GM18502 (cell line): ENCODE results near the gene FGD4.

Experiments used
- ATAC-seq: cut with Tn5 transposase; IDR thresholded peaks from one replicate; pipeline ENCODE4 v1.9.1; 2021; ENCODE audit warnings: mild to moderate bottlenecking; ENCODE audit not compliant: unreplicated experiment, poor library complexity

The FGD4 gene

GRCh38 chr12:32402170-32402569, 2.8 kb downstream of the FGD4 start:
- no peak for ATAC-seq

GRCh38 chr12:32402946-32403345, 3.6 kb downstream of the FGD4 start:
- ATAC-seq = no peak

- no peak for ATAC-seq
Observed at GRCh38 chr12:32407795-32408194, 8.4 kb downstream of the FGD4 start.

- ATAC-seq = no peak
Observed at GRCh38 chr12:32413412-32413811, 14.1 kb downstream of the FGD4 start.

GRCh38 chr12:32418221-32418620, 18.9 kb downstream of the FGD4 start:
- ATAC-seq = no peak

GRCh38 chr12:32418903-32419519, 19.7 kb downstream of the FGD4 start:
- no peak for ATAC-seq

GRCh38 chr12:32419520-32419960, 20.2 kb downstream of the FGD4 start:
- peak; percentile 50 for ATAC-seq

- no peak for ATAC-seq
Observed at GRCh38 chr12:32420356-32420755, 21.0 kb downstream of the FGD4 start.

GRCh38 chr12:32423559-32423958, 24.2 kb downstream of the FGD4 start:
- no peak for ATAC-seq

- ATAC-seq = no peak
Observed at GRCh38 chr12:32431025-32431424, 31.7 kb downstream of the FGD4 start.

- no peak for ATAC-seq
Observed at GRCh38 chr12:32435921-32436705, 36.8 kb downstream of the FGD4 start.

GRCh38 chr12:32437095-32437515, 37.7 kb downstream of the FGD4 start:
- no peak for ATAC-seq

- ATAC-seq = no peak
Observed at GRCh38 chr12:32440120-32440865, 40.9 kb downstream of the FGD4 start.

GRCh38 chr12:32443491-32443890, 44.1 kb downstream of the FGD4 start:
- no peak for ATAC-seq

GRCh38 chr12:32444895-32445294, 45.5 kb downstream of the FGD4 start:
- no peak for ATAC-seq

- ATAC-seq = no peak
Observed at GRCh38 chr12:32445356-32445755, 46.0 kb downstream of the FGD4 start.

- ATAC-seq = no peak
Observed at GRCh38 chr12:32446316-32447119, 47.2 kb downstream of the FGD4 start.

GRCh38 chr12:32448586-32448985, 49.2 kb downstream of the FGD4 start:
- ATAC-seq = peak; percentile 44

- ATAC-seq = no peak
Observed at GRCh38 chr12:32450363-32450762, 51.0 kb downstream of the FGD4 start.

- no peak for ATAC-seq
Observed at GRCh38 chr12:32450768-32451167, 51.4 kb downstream of the FGD4 start.
